MM.1S (cell line): ENCODE results near the gene KRTAP10-5.
"Not testable (repeated sequence)": the region's sequence is repeated elsewhere in the genome, so short reads cannot be mapped to it uniquely, and the experiment has no call there.

Experiments
- DNase-seq: peaks from one replicate; pipeline ENCODE4 v3.0.0-alpha.2; 2015
- H2AFZ ChIP-seq: fragments of 300-600 bp; sonication (generic); 2 replicates; pipeline ENCODE4 v1.6.0; 2016; ENCODE audit warnings: antibody characterized with exemption, low read length
- H3F3A ChIP-seq: fragments of 300-600 bp; sonication (generic); 2 replicates; pipeline ENCODE4 v1.6.1; 2016; ENCODE audit warnings: mild to moderate bottlenecking, antibody characterized with exemption, low read length, moderate library complexity, mixed read lengths; ENCODE audit not compliant: insufficient read depth
- H3K27ac ChIP-seq: fragments of 300-600 bp; sonication (generic); 2 replicates; pipeline ENCODE4 v1.5.1; 2016; ENCODE audit warnings: mild to moderate bottlenecking, low read length
- H3K27me3 ChIP-seq: fragments of 300-600 bp; sonication (generic); replicated peaks from 2 replicates; pipeline ENCODE4 v1.6.0; 2016; ENCODE audit warnings: low read length; ENCODE audit not compliant: insufficient read depth
- H3K36me3 ChIP-seq: fragments of 300-600 bp; sonication (generic); replicated peaks from 2 replicates; pipeline ENCODE4 v1.6.1; 2016; ENCODE audit warnings: mild to moderate bottlenecking, low read length, mixed read lengths; ENCODE audit not compliant: insufficient read depth
- H3K4me1 ChIP-seq: fragments of 300-600 bp; sonication (generic); 2 replicates; pipeline ENCODE4 v1.6.1; 2016; ENCODE audit warnings: low read length, mixed read lengths
- H3K4me2 ChIP-seq: fragments of 300-600 bp; sonication (generic); 2 replicates; pipeline ENCODE4 v1.6.0; 2016; ENCODE audit warnings: low read depth, low read length
- H3K4me3 ChIP-seq: fragments of 300-600 bp; sonication (generic); 2 replicates; pipeline ENCODE4 v1.5.1; 2016; ENCODE audit warnings: low read length, mixed read lengths
- H3K79me2 ChIP-seq: fragments of 300-600 bp; sonication (generic); 2 replicates; pipeline ENCODE4 v1.6.1; 2016; ENCODE audit warnings: mixed run types, low read length, mixed read lengths
- H3K9ac ChIP-seq: fragments of 300-600 bp; sonication (generic); 2 replicates; pipeline ENCODE4 v1.6.1; 2016; ENCODE audit warnings: low read length, mixed read lengths
- H3K9me2 ChIP-seq: fragments of 300-600 bp; sonication (generic); replicated peaks from 2 replicates; pipeline ENCODE4 v1.6.1; 2016; ENCODE audit warnings: mild to moderate bottlenecking, low read length, mixed read lengths; ENCODE audit not compliant: insufficient read depth
- H3K9me3 ChIP-seq: fragments of 300-600 bp; sonication (generic); replicated peaks from 2 replicates; pipeline ENCODE4 v1.6.1; 2016; ENCODE audit warnings: mild to moderate bottlenecking, low read length, mixed read lengths; ENCODE audit not compliant: insufficient read depth
- H4K20me1 ChIP-seq: fragments of 300-600 bp; sonication (generic); 2 replicates; pipeline ENCODE4 v1.6.1; 2016; ENCODE audit warnings: mild to moderate bottlenecking, low read length, moderate library complexity, mixed read lengths; ENCODE audit not compliant: insufficient read depth
- EZH2 ChIP-seq: fragments of 300-600 bp; sonication (generic); optimal IDR thresholded peaks from 2 replicates; pipeline ENCODE3; 2017; ENCODE audit warnings: low read depth, mild to moderate bottlenecking, antibody characterized with exemption, low read length, mixed read lengths
- EZH2phosphoT487 ChIP-seq: fragments of 300-600 bp; sonication (generic); IDR thresholded peaks from 2 replicates; pipeline ENCODE4 v1.6.1; 2018; ENCODE audit warnings: antibody characterized with exemption, low read length
- TF ChIP-seq, protein P1 (sequence below): fragments of 300-600 bp; sonication (generic); IDR thresholded peaks from 2 replicates; pipeline ENCODE4 v1.5.1; 2016; ENCODE audit warnings: antibody characterized with exemption, low read length, mixed read lengths

The KRTAP10-5 gene

DNA sequence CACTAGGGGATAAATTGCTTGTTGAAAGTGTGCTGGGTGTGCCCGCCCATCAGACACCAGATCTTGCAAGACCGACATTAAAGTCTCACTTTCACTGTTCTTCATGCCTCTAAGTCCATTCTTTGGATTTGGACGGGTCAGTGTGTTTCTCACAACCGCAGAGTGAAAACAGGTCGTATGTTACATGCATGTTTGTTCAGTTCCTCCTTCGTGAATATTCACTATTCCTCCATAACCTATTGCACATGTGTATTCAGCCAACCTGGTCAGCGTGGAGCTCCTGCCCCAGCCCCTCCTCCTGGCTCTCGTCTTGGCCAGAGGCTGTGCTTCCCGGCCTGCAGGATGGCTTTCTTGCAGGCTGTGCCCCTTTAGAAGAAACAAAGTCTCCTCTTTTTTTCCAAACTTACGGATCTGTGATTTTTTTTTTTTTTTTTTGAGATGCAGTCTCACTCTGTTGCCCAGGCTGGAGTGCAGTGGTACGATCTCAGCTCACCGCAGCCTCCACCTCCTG is 14.1 kb upstream of the KRTAP10-5 start:
- Histone ChIP-seq H3K4me1 (no peaks in the 10 kb centered on the region), H4K20me1 (no peaks in the 10 kb centered on the region), H2AFZ (no peak overlapping the region), H3K27ac (no peak overlapping the region), H3K27me3 (peaks cover 90% of the 10 kb centered on the region), H3K9me2 (no peaks in the 10 kb centered on the region), H3K79me2 (no peaks in the 10 kb centered on the region), H3K9me3 (no peaks in the 10 kb centered on the region), H3K4me3 (no peak overlapping the region), H3K4me2 (no peak overlapping the region), H3F3A (no peaks in the 10 kb centered on the region), H3K36me3 (no peaks in the 10 kb centered on the region), H3K9ac (no peak overlapping the region)
- TF ChIP-seq, protein P1, sequence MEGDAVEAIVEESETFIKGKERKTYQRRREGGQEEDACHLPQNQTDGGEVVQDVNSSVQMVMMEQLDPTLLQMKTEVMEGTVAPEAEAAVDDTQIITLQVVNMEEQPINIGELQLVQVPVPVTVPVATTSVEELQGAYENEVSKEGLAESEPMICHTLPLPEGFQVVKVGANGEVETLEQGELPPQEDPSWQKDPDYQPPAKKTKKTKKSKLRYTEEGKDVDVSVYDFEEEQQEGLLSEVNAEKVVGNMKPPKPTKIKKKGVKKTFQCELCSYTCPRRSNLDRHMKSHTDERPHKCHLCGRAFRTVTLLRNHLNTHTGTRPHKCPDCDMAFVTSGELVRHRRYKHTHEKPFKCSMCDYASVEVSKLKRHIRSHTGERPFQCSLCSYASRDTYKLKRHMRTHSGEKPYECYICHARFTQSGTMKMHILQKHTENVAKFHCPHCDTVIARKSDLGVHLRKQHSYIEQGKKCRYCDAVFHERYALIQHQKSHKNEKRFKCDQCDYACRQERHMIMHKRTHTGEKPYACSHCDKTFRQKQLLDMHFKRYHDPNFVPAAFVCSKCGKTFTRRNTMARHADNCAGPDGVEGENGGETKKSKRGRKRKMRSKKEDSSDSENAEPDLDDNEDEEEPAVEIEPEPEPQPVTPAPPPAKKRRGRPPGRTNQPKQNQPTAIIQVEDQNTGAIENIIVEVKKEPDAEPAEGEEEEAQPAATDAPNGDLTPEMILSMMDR: no peak
- TF ChIP-seq EZH2 (no peak), EZH2phosphoT487 (no peak)
- DNase-seq: no peak

- no peak overlapping the region for H2AFZ ChIP-seq
- H3K27ac ChIP-seq: no peak overlapping the region
- H3K9me2 ChIP-seq: no peaks in the 10 kb centered on the region
- no peak overlapping the region for H3K9ac ChIP-seq
- no peak for DNase-seq
- no peaks in the 10 kb centered on the region for H3K9me3 ChIP-seq
- H3K79me2 ChIP-seq: no peaks in the 10 kb centered on the region
- no peak overlapping the region for H3K4me2 ChIP-seq
- no peak overlapping the region for H3K4me3 ChIP-seq
- no peak for TF ChIP-seq EZH2
- TF ChIP-seq, protein P1: no peak
- no peak for TF ChIP-seq EZH2phosphoT487
- peaks cover 90% of the 10 kb centered on the region for H3K27me3 ChIP-seq
- H4K20me1 ChIP-seq: no peaks in the 10 kb centered on the region
- H3K36me3 ChIP-seq: no peaks in the 10 kb centered on the region
- H3F3A ChIP-seq: no peaks in the 10 kb centered on the region
- no peaks in the 10 kb centered on the region for H3K4me1 ChIP-seq
Measured at GRCh38 chr21:44593598-44594405, 13.4 kb upstream of the KRTAP10-5 start.

DNA sequence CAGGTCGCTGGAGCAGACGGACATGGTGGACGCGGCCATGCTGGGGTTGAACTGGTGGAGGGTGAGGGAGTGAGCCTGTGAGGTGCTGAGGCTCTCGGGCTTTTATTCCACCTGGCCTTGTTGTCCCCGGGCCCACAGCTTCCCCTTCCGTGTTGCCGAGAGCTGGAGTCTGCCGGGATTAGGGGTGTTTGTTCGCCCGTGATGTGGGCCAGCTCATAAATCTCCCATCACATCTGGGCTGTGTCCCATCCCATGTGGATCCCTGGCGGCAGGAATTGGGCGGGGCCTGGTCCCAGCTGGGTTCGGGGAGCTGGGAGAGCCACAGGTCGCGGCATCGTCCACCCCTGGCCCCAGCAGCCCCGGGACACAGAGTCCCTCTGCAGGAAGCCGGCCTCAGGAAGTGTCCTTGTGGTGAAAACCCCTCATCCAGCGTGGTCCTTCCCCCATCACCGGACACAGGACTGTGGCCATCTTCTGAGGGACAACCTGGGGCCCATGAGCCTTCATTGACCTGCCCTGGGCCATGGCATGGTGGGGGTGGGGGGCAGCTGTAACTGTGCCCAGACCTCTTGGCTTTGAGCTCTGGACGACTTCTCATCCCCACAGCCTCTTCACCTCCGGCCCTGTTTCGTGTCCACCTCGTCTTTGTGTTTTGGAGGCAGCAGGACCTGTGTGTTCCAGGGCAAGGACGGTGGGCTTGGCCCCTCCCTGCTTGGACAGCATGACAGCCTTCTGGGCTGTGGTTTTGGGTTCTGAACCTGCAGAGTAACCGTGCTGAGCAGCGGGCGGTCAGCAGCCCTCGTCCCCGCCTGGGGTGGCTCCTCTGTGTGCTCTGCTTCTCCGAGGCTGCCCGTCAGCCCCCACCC is 12.3 kb upstream of the KRTAP10-5 start, which contains the start of gene KRTAP10-6:
KRTAP10-6 (minus strand) TSS at position 60 of the 866 bp plus-strand sequence; CDS start at position 39, 21 bp downstream.
- Histone ChIP-seq H3K36me3 (no peaks in the 10 kb centered on the region), H3K4me2 (no peak within 1 kb of the TSS), H3K9me3 (no peaks in the 10 kb centered on the region), H2AFZ (no peak within 1 kb of the TSS), H3K79me2 (no peaks in the 10 kb centered on the region), H3K9ac (no peak within 1 kb of the TSS), H3K9me2 (no peaks in the 10 kb centered on the region), H3K4me1 (no peaks in the 10 kb centered on the region), H4K20me1 (no peaks in the 10 kb centered on the region), H3F3A (no peaks in the 10 kb centered on the region), H3K4me3 (no peak within 1 kb of the TSS), H3K27ac (no peak within 1 kb of the TSS), H3K27me3 (peaks cover 87% of the 10 kb centered on the region)
- TF ChIP-seq EZH2phosphoT487 (no peak), EZH2 (no peak)
- TF ChIP-seq, protein P1: no peak
- DNase-seq: no peak

DNA sequence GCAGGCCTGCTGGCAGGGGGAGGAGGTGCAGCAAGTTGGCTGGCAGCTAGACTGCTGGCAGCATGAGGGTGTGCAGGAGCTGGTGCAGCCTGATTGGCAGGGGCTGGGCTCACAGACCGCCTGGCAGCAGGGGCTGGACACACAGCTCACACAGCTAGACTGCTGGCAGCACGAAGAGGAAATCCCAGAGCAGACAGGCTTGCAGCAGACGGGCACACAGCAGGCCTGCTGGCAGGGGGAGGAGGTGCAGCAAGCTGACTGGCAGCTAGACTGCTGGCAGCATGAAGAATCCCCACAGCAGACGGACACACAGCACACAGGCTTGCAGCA is 11.4 kb upstream of the KRTAP10-5 start:
- H4K20me1 ChIP-seq, H3K36me3 ChIP-seq, DNase-seq, H3K4me2 ChIP-seq, H3K27ac ChIP-seq, H3K79me2 ChIP-seq, H3K4me1 ChIP-seq, H2AFZ ChIP-seq, H3K4me3 ChIP-seq, H3K9me2 ChIP-seq, H3K9ac ChIP-seq, H3K9me3 ChIP-seq, H3F3A ChIP-seq: not testable (repeated sequence)
- peaks cover 87% of the 10 kb centered on the region for H3K27me3 ChIP-seq
